ENCODE results near the gene FOXI3.

DNA sequence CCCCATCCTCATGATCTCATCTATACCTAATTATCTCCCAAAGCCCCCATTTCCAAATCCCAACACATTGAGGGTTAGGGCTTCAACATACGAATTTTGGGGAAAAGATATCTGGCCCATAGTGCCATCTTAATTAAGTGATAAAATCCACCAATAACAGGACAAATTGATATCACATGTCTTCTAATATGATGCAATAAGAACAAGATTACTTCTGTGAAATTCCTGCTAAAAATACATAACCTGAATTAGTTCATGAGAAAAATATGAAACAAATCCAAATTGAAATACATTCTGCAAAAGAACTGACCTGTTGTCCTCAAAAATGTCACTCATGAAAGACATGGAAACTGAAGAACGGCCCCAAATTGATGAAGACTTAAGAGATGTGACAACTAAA lies 28.8 kb downstream of the FOXI3 start:
- TF ChIP-seq, protein P1, sequence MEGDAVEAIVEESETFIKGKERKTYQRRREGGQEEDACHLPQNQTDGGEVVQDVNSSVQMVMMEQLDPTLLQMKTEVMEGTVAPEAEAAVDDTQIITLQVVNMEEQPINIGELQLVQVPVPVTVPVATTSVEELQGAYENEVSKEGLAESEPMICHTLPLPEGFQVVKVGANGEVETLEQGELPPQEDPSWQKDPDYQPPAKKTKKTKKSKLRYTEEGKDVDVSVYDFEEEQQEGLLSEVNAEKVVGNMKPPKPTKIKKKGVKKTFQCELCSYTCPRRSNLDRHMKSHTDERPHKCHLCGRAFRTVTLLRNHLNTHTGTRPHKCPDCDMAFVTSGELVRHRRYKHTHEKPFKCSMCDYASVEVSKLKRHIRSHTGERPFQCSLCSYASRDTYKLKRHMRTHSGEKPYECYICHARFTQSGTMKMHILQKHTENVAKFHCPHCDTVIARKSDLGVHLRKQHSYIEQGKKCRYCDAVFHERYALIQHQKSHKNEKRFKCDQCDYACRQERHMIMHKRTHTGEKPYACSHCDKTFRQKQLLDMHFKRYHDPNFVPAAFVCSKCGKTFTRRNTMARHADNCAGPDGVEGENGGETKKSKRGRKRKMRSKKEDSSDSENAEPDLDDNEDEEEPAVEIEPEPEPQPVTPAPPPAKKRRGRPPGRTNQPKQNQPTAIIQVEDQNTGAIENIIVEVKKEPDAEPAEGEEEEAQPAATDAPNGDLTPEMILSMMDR (IDR thresholded peaks at IDR 0.05), result no peak
- TF ChIP-seq POLR2A (IDR thresholded peaks at IDR 0.05), result no peak

All from adrenal gland (tissue), 5 donors.